K562 (cell line): ENCODE results near the gene ZW10. TPM values are rescaled to one million over a fixed set of nuclear protein-coding genes. Genes with fewer than 3 reads are reported as not detected.

Experiments
- ATAC-seq: fragments of 200-7000 bp; cut with Tn5 transposase; 3 replicates; pipeline ENCODE4 v1.9.1; 2020; ENCODE audit warnings: moderate library complexity
- BruUV-seq: library from RNA; stranded (reverse); fragments of 400-500 nt; replicated peaks from 2 replicates; lab custom pipeline; 2021; lab: Mats Ljungman, UMichigan
- CTCF ChIA-PET: fragments of 300-600 bp; formaldehyde crosslinking; extraction: SDS; loops from one replicate; lab custom pipeline; 2021; ENCODE audit warnings: low intra/inter-chr PET ratio; lab: Yijun Ruan, JAX
- POLR2A ChIA-PET: fragments of 300-600, 350-650 bp; sonication (Branson Sonifier 250); formaldehyde crosslinking; extraction: SDS; loops from one replicate; lab custom pipeline; 2021; ENCODE audit warnings: antibody characterized with exemption, inconsistent platforms; lab: Yijun Ruan, JAX
- DNase-seq, 4 experiments: peaks; one replicate each; pipeline versions ENCODE4 v3.0.0 to v3.0.0-alpha.2; 2011 to 2018; ENCODE audit warnings: low spot score in 3 of 4, mixed read lengths in 3 of 4; ENCODE audit errors: extremely low read depth in 1 of 4
- FAIRE-seq: peaks from 2 replicates; lab custom pipeline; 2011; peaks lifted over from hg19 to GRCh38; lab: Jason Lieb, UNC
- H2AFZ ChIP-seq: 2 replicates; pipeline ENCODE4 v1.6.0; 2011; ENCODE audit warnings: low read depth, low read length, control low read depth, inconsistent platforms
- H3K27ac ChIP-seq: fragments of 200-600 bp; 3 replicates; pipeline ENCODE4 v1.8.0; 2011; ENCODE audit warnings: low read depth, mild to moderate bottlenecking, control low read depth, inconsistent platforms, low read length, moderate library complexity, mixed read lengths; ENCODE audit errors: extremely low read depth
- H3K27me3 ChIP-seq, 2 experiments: fragments of 300-600 bp in 1 of 2; 2 replicates in 1 of 2; 3 replicates in 1 of 2; pipeline versions ENCODE4 v1.6.0 to v1.8.0; 2011; ENCODE audit warnings: inconsistent platforms in 2 of 2, low read length in 2 of 2, mild to moderate bottlenecking in 1 of 2, mixed read lengths in 1 of 2, moderate library complexity in 1 of 2; ENCODE audit not compliant: control insufficient read depth in 2 of 2, insufficient read depth in 2 of 2
- H3K36me3 ChIP-seq: fragments of 300-600 bp; 3 replicates; pipeline ENCODE4 v1.8.0; 2011; ENCODE audit warnings: mild to moderate bottlenecking, low read length, inconsistent platforms; ENCODE audit not compliant: control insufficient read depth, insufficient read depth
- H3K4me1 ChIP-seq, 2 experiments: fragments of 200-600 bp in 1 of 2; replicated peaks in 1 of 2; 2 replicates in 1 of 2; 3 replicates in 1 of 2; pipeline versions ENCODE4 v1.5.1 to v1.8.0; 2011; ENCODE audit warnings: inconsistent platforms in 2 of 2, low read length in 2 of 2, mild to moderate bottlenecking in 1 of 2, mixed read lengths in 1 of 2, moderate library complexity in 1 of 2; ENCODE audit not compliant: control insufficient read depth in 2 of 2, insufficient read depth in 2 of 2
- H3K4me2 ChIP-seq: 2 replicates; pipeline ENCODE4 v1.6.1; 2011; ENCODE audit warnings: low read length, control low read depth, inconsistent platforms, mixed read lengths; ENCODE audit not compliant: insufficient read depth
- H3K4me3 ChIP-seq: fragments of 200-600 bp; sonication (generic), shearing (Covaris generic); 2 replicates; pipeline ENCODE4 v1.5.1; 2016; ENCODE audit warnings: control low read depth, inconsistent platforms
- H3K79me2 ChIP-seq: fragments of 200-600 bp; 3 replicates; pipeline ENCODE4 v1.8.0; 2011; ENCODE audit warnings: low read length, inconsistent platforms; ENCODE audit not compliant: control insufficient read depth, insufficient read depth
- H3K9ac ChIP-seq, 2 experiments: 2 replicates each; pipeline versions ENCODE4 v1.6.0 to v1.6.1; 2011; ENCODE audit warnings: low read depth in 2 of 2, low read length in 2 of 2, control low read depth in 1 of 2, inconsistent platforms in 1 of 2, mild to moderate bottlenecking in 1 of 2, mixed read lengths in 1 of 2; ENCODE audit not compliant: insufficient read depth in 1 of 2
- H3K9me1 ChIP-seq: one replicate; pipeline ENCODE4 v1.6.0; 2011; ENCODE audit warnings: inconsistent platforms, mild to moderate bottlenecking, low read length, moderate library complexity; ENCODE audit not compliant: control insufficient read depth, insufficient read depth
- H3K9me3 ChIP-seq: replicated peaks from 2 replicates; pipeline ENCODE4 v1.5.1; 2011; ENCODE audit warnings: low read depth, low read length, inconsistent platforms; ENCODE audit not compliant: control insufficient read depth, insufficient read depth
- H4K20me1 ChIP-seq: replicated peaks from 2 replicates; pipeline ENCODE4 v1.6.1; 2011; ENCODE audit warnings: low read length, inconsistent platforms, mixed read lengths; ENCODE audit not compliant: control insufficient read depth, insufficient read depth
- ARID2 ChIP-seq: fragments of 450-650 bp; IDR thresholded peaks from 2 replicates; pipeline ENCODE4 v1.6.1; 2017; ENCODE audit warnings: antibody characterized with exemption, mild to moderate bottlenecking
- CREBBP ChIP-seq: IDR thresholded peaks from one replicate; pipeline ENCODE4 v1.6.1; 2012; ENCODE audit warnings: low read depth, mild to moderate bottlenecking, control low read depth, inconsistent platforms, low read length
- FOXM1 ChIP-seq, 2 experiments: fragments of 450-650 bp in 1 of 2; sonication (generic) in 1 of 2; formaldehyde crosslinking in 1 of 2; IDR thresholded peaks; 2 replicates each; pipeline versions ENCODE4 v1.6.1 to v1.9.0; 2017 to 2022; ENCODE audit warnings: low read depth in 2 of 2, mild to moderate bottlenecking in 2 of 2, missing genetic modification reagents in 1 of 2, moderate library complexity in 1 of 2
- HDAC1 ChIP-seq, 2 experiments: fragments of 450-650 bp; IDR thresholded peaks; 2 replicates each; pipeline ENCODE4 v1.6.1; 2016 to 2017; ENCODE audit warnings: inconsistent platforms in 1 of 2, mild to moderate bottlenecking in 1 of 2, moderate library complexity in 1 of 2
- HMG20B ChIP-seq: fragments of 250-450 bp; sonication (Bioruptor Pico); IDR thresholded peaks from 2 replicates; pipeline ENCODE4 v1.5.0; 2021; ENCODE audit warnings: mild to moderate bottlenecking
- IFI16 ChIP-seq: fragments of 250-450 bp; sonication (Bioruptor Pico); IDR thresholded peaks from 2 replicates; pipeline ENCODE4 v2.1.2; 2022; ENCODE audit warnings: mild to moderate bottlenecking, inconsistent platforms
- LARP7 ChIP-seq: fragments of 450-650 bp; IDR thresholded peaks from 2 replicates; pipeline ENCODE4 v1.6.1; 2016
- MCM5 ChIP-seq: fragments of 450-650 bp; IDR thresholded peaks from 2 replicates; pipeline ENCODE4 v1.6.1; 2016; ENCODE audit warnings: low read depth
- NFRKB ChIP-seq: fragments of 450-650 bp; IDR thresholded peaks from 2 replicates; pipeline ENCODE4 v1.6.1; 2016; ENCODE audit warnings: low read depth
- PHB ChIP-seq: fragments of 250-450 bp; sonication (Bioruptor Pico); IDR thresholded peaks from 2 replicates; pipeline ENCODE4 v1.5.0; 2021
- SIN3A ChIP-seq, 2 experiments: fragments of 150-350 bp in 1 of 2; IDR thresholded peaks; 2 replicates each; pipeline ENCODE4 v1.6.1; 2011 to 2016; ENCODE audit warnings: borderline replicate concordance in 2 of 2, low read depth in 2 of 2, low read length in 2 of 2, mild to moderate bottlenecking in 2 of 2, moderate library complexity in 2 of 2; ENCODE audit not compliant: control insufficient read depth in 1 of 2
- SMARCC2 ChIP-seq: fragments of 450-650 bp; IDR thresholded peaks from 2 replicates; pipeline ENCODE4 v1.6.1; 2017; ENCODE audit warnings: antibody characterized with exemption, moderate library complexity, mild to moderate bottlenecking, low read depth
- SRSF1 ChIP-seq: fragments of 200-400 bp; formaldehyde crosslinking; IDR thresholded peaks from 2 replicates; pipeline ENCODE4 v1.6.1; 2017; ENCODE audit warnings: mild to moderate bottlenecking, low read depth, low read length, moderate library complexity
- XRCC4 ChIP-seq: IDR thresholded peaks from one replicate; pipeline ENCODE4 v1.6.1; 2011; ENCODE audit not compliant: insufficient read depth, insufficient read length; ENCODE audit errors: extremely low read depth
- ZNF583 ChIP-seq: fragments of 250-450 bp; sonication (Bioruptor Pico); IDR thresholded peaks from 2 replicates; pipeline ENCODE4 v1.4.0; 2020
- WGBS: fragments of 100-300 bp; shearing (Covaris generic); methylation state at CpG from one replicate; pipeline ENCODE4 v1.1.6; 2016; ENCODE audit warnings: low coverage, mixed read lengths; ENCODE audit not compliant: insufficient coverage; ENCODE audit errors: missing lambda C conversion rate; 5-methylcytosine and 5-hydroxymethylcytosine counted together
- in situ Hi-C: fragments of 300-500 bp; cut with MboI; formaldehyde crosslinking; loops from 4 replicates; pipeline ENCODE4 v1.15.0; 2018; ENCODE audit warnings: inconsistent platforms, mixed read lengths
- intact Hi-C: fragments of 100-400 bp; cut with micrococcal nuclease; formaldehyde crosslinking; loops from 2 replicates; pipeline ENCODE4 v1.14.2; 2022
- polyA plus RNA-seq, 8 experiments: library from polyadenylated mRNA; depleted of rRNA in 4 of 8; stranded (reverse) in 5 of 8; unstranded in 3 of 8; fragments of >200 nt; fragmentation: Nextera tagmentation in 2 of 8; fragmentation: Illumina TruSeq in 1 of 8; extraction: Ambion mirVana in 2 of 8; extraction: Trizol in 1 of 8; gene quantifications; 2 replicates each; pipeline versions ENCODE4 v1.2.1 to v1.2.3, GENCODE V29; 2011 to 2014; ENCODE audit warnings: inconsistent platforms in 1 of 8, missing spikeins in 1 of 8
- total RNA-seq, 7 experiments: library from RNA; depleted of rRNA in 6 of 7; stranded (reverse); fragments of >200 nt in 6 of 7; fragmentation: Illumina TruSeq in 2 of 7; extraction: Trizol in 2 of 7; gene quantifications; 2 replicates each; pipeline versions ENCODE4 v1.2.1 to v1.2.3, GENCODE V29; 2011 to 2021; ENCODE audit warnings: low replicate concordance in 1 of 7

Gene ZW10
- total and polyA plus RNA-seq, 9 of the 15 experiments (the other 6 are each of a cell fraction or from before 2014, with no cell fraction given): 9.4 to 37.7 (median 25.0) TPM

DNA sequence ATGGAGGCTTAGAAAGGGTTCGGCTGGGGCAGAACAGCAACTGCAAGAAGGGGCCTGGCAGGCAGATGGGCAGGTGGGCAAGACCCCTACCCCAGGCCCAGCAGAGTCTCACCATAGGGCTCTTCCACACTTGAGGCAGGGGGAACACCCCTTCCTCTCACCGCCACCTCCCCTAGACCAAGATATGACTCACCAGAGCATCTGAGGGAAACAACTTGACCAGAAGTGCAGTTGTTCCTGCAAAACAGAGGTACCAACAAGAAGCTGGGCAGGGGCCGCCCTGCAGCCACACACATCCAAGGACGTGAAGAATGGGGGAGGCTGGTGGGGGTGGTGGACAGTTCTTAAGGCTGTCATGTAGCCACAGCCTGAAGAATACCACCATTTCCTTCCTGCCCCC lies 78.3 kb downstream of the ZW10 start:
- in situ Hi-C loops: no loop called here
- no peak for FAIRE-seq
- no peak overlapping the region for H3K27ac ChIP-seq
- ChIA-PET POLR2A (no interaction called here), CTCF (no interaction called here)
- H3K4me2 ChIP-seq: no peak overlapping the region
- H3K4me1 ChIP-seq: peaks cover 24 to 27% of the 10 kb centered on the region in 2 experiments
- H2AFZ ChIP-seq: no peak overlapping the region
- H3K9me3 ChIP-seq: no peaks in the 10 kb centered on the region
- no peak for ATAC-seq
- WGBS: 29% methylated on average over 4 of the region's 4 CpGs
- DNase-seq: no peak
- H3K27me3 ChIP-seq: no peaks in the 10 kb centered on the region
- H3K9me1 ChIP-seq: no peaks in the 10 kb centered on the region
- no peaks in the 10 kb centered on the region for H4K20me1 ChIP-seq
- H3K9ac ChIP-seq: no peak overlapping the region
- BruUV-seq: no TSS peak
- H3K36me3 ChIP-seq: no peaks in the 10 kb centered on the region
- intact Hi-C loops: no loop called here
- TF ChIP-seq ZNF583 (CRISPR knock-in tag): no peak
- TF ChIP-seq PHB (CRISPR knock-in tag): no peak
- TF ChIP-seq SIN3A (IDR thresholded peaks at IDR 0.05; ENCODE audit: borderline replicate concordance in 2 of 2, control insufficient read depth in 1 of 2, low read depth in 2 of 2, low read length in 2 of 2): no peak
- no peak for TF ChIP-seq NFRKB
- TF ChIP-seq LARP7: no peak
- H3K79me2 ChIP-seq: no peaks in the 10 kb centered on the region
- no peak overlapping the region for H3K4me3 ChIP-seq

DNA sequence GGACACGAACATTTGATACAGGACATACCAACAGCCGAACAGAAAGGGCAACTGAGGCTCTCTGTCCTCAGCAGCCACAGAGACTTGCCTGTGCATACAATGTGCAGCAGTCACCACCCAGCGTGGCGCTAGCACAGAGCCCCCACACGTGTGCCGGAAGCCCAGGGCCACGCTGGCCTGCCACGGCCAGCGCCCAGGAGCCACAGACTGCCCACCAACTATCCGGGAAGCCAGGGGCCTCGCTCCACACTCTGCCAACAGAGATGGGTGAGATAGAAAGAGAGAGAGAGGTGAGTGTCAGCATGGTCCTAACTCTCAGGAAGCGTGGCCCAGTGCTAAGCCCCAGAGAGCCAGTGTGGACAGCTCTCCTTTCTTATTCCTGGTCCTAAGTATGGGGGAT lies 79.1 kb downstream of the ZW10 start:
- Histone ChIP-seq H3K4me3 (no peak overlapping the region), H3K27ac (no peak overlapping the region), H3K79me2 (no peaks in the 10 kb centered on the region), H2AFZ (no peak overlapping the region), H3K4me2 (no peak overlapping the region), H3K9ac (peak overlapping the region in 1 of 2 experiments; percentile 26; a peak in 1 of 4 replicates), H3K9me3 (no peaks in the 10 kb centered on the region), H3K27me3 (no peaks in the 10 kb centered on the region), H3K36me3 (no peaks in the 10 kb centered on the region), H3K9me1 (no peaks in the 10 kb centered on the region), H4K20me1 (no peaks in the 10 kb centered on the region), H3K4me1 (peaks cover 29 to 35% of the 10 kb centered on the region in 2 experiments)
- intact Hi-C loops: loop anchor here (5.0 kb wide), 1 partner anchor 47 kb away; no protein-coding TSS in a partner anchor
- BruUV-seq: no TSS peak
- ATAC-seq (no peak), FAIRE-seq (no peak), DNase-seq (no peak)
- in situ Hi-C loops: no loop called here
- ChIA-PET POLR2A (no interaction called here), CTCF (no interaction called here)
- 71% methylated on average over 9 of the region's 12 CpGs for WGBS
- TF ChIP-seq ARID2 (no peak), XRCC4 (no peak), FOXM1 (IDR thresholded peaks at IDR 0.05; ENCODE audit: low read depth) (no peak), FOXM1 (CRISPR knock-in tag; IDR thresholded peaks at IDR 0.05; ENCODE audit: low read depth) (no peak), SMARCC2 (no peak), MCM5 (no peak), HDAC1 (IDR thresholded peaks at IDR 0.05) (no peak), SRSF1 (no peak), IFI16 (CRISPR knock-in tag) (no peak), CREBBP (no peak), HMG20B (no peak)
